Iris pigment epithelial cell (primary cell): ENCODE measurements around the gene CWF19L1.

ENCODE experiments used
- DNase-seq: peaks from one replicate; pipeline ENCODE4 v3.0.0-alpha.2; 2011; ENCODE audit warnings: low read depth

The CWF19L1 gene

DNA sequence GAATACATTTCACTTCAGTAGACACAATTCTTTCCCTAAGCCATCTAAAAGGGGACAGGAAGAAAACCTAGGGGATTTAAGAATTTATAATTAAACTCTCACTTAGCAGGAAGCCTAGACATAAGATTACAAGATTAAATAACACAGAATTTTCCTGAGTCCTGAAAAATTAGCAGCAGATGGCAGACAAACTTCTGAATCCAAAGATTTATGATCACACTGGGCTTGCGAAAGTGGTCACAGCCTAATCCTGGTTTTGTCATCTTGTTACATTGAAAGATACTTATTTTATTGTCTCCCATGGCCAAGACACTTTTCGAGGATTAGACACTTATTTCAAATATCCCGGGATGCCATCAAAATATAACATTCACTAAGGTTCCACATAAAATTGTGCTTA lies 84.5 kb downstream of the CWF19L1 start:
- no peak for DNase-seq
